Hindlimb muscle (tissue), 1 donor: Measurements from ENCODE around the gene CTBP2. TPM values are rescaled to one million over a fixed set of nuclear protein-coding genes. Genes with fewer than 3 reads are reported as not detected.
A peak's percentile ranks its signal among the peaks of the same experiment; 100 is the strongest.

Source experiments
- DNase-seq: peaks from one replicate; pipeline ENCODE4 v3.0.0-alpha.2; 2013
- polyA plus RNA-seq: library from polyadenylated mRNA; unstranded; fragments of 120-200 nt; gene quantifications from one replicate; pipeline ENCODE4 v1.2.1, GENCODE V29; 2013; ENCODE audit not compliant: insufficient read length

Gene CTBP2
- polyA plus RNA-seq, 1 donor, result 41.4 TPM

GRCh38 chr10:125105706-125106255, 54.6 kb downstream of the CTBP2 start:
- no peak for DNase-seq

DNA sequence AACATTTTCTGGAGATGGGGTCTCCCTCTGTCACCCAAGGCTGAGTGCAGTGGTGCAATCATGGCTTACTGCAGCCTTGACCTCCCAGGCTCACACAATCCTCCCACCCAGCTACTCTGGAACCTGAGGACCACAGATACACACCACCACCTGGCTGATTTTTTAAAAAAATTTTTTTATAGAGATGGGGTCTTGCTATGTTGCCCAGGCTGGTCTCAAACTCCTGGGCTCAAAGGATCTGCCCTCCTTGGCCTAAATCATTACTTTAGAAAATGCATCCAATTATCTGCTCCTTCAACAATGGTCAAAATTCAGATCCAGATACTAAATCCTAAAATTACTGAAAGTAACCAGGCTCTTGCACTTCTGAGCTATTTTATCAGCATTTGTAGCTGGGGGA, 55.2 kb downstream of the CTBP2 start:
- DNase-seq, result no peak

- no peak for DNase-seq
Observed at GRCh38 chr10:125104559-125104958, 55.8 kb downstream of the CTBP2 start.

DNA sequence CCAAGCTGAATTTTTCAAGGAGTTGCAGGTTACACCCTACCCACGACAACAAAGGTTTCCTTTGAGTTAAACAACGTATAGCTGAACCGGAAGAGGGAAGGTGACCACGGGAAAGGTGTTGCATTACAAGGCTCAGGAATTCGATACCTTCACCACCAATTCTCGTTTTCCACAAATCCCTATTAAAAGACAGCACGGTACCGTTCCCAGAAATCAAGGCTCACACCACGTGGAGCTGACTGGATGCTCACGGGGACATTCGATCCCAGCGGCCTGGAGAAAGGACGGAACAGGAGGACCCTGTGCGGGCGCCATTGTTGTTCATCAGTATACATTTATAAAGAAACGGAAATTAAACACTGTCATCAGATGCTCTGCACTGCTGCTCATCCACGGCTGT, 56.4 kb downstream of the CTBP2 start:
- no peak for DNase-seq

GRCh38 chr10:125103466-125103865, 56.9 kb downstream of the CTBP2 start:
- DNase-seq, result no peak

DNA sequence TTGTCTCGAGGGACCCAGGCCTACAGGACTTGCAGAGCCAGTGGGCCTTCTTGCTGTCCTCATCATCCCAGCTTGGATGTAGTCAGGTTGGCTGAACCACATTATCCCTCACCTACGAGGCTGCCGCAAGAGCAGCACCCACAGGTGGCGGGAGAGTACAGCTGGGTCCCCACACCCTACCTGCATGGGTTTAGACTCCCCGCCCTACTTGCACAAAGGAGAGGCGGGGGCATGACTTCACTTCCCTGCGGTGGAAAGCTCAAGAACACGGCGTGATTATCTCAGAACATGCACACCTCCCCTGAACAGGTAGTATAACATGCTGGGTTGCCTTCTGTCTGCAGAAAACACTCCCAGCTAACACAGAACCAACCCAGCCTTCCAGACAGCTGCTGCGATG, 57.5 kb downstream of the CTBP2 start:
- DNase-seq, result no peak

DNA sequence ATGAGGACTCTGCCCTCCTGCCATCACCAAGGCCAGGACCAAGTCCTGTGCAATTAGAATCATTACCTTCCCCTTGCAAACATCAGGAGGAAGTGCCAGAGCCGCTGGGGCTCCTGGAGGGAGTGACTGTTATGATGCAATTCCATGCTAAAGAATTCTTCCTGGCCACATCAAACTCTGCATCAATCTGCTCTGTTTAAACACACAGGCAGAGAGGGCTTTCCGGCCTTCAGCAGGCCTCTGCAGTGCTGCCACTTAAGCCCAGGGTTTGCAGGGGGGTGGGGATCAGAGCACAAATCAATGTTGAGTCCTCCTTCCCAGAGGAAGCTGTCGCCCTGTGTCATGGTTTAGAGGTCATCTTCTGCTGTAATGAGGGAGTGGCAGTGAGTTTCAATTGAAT, 58.1 kb downstream of the CTBP2 start:
- no peak for DNase-seq

DNA sequence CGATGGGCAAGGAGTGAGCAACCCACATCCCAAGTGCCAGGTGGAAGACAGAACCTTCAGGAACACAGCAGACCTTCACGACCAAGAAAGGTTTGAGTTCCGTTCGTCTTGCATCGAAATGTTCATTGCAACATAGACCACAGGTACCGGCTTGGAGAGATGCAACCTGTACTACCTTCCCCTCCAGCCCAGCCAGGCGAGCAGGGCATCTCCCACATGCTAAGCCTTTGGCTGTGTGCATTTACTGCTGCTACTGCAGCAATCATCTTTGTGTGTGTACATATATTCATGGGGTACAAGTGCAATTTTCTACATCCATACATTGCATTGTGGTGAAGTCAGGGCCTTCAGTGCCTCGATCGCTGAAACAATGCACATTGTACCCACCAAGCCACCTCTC, 58.8 kb downstream of the CTBP2 start:
- no peak for DNase-seq

DNA sequence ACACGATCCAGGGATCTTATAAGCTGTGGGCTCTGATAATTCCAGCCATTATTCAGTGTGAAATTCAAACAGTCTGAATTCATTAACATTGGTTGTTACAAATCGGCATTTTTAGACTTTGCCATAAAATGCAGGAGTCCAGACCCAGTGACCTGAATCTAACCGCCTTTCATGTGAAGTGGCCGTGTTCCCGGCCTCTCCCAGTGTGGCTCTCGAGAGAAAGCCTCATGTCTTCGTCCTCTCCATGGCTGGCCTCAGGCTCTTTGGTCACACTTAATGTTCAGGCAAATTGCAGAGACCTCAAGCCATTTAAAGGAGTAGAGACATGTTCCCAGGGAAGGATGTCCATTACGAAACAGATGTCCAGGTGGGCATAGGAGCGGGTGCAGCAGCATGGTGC, 59.3 kb downstream of the CTBP2 start:
- no peak for DNase-seq

GRCh38 chr10:125097409-125098070, 62.8 kb downstream of the CTBP2 start:
- DNase-seq, result no peak

DNA sequence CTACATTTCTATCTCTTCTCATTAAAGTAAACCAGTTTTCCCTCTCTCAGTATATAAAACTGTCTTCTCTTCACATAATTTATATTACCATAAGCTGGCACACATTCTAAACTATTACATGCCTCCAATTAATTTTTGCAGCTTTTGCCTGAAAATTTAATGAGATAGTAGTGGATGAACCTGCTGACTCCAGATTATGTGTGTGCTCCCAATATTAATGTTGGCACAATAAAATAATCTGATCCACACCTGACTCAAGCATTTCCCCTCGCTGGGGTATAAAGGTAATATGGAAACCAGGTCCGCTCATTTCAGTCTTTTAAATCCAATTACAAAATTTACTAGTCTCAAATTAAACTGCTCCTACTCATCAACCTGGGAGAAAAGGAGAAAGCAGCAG, 63.4 kb downstream of the CTBP2 start:
- DNase-seq, result no peak

GRCh38 chr10:125096371-125096770, 64.0 kb downstream of the CTBP2 start:
- no peak for DNase-seq

DNA sequence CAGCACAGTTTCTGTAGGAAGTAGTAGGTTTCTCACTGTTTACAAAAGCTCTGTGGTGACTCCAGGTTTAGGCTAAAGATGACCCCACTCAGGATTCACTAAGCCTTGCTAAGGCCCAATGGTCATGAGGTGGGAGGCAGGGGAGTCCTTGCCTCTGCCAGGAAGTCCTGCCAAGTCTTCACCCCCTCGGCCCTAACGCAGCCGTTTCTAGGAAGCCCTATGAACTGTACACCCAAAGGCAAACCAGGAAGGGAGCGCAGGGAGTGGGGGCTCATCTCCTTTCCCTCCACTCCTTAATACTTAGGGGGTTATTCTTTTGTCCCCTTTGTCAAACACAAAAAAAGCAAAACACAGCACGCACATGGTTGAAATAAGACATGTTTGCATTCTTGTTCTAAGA, 64.6 kb downstream of the CTBP2 start:
- no peak for DNase-seq

DNA sequence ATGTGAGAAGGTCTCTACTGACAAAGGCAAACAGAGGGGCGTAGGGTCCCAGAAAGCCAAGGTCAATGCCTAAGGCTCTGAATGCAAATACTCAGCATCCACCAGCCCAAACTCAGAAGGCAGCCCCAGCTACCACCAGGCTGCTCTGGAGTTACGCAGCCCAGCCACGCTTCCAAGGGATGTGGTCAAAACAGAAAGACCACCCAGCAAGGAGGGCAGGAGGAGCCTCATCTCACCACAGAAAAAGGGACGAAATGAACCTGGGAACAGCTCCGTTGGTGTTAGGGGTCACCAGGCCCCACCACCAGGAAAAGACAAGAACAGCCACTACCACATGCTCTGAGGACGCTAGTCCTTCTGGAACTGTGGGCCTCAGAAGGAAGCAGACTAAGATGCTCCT, 65.1 kb downstream of the CTBP2 start:
- DNase-seq, result no peak

DNA sequence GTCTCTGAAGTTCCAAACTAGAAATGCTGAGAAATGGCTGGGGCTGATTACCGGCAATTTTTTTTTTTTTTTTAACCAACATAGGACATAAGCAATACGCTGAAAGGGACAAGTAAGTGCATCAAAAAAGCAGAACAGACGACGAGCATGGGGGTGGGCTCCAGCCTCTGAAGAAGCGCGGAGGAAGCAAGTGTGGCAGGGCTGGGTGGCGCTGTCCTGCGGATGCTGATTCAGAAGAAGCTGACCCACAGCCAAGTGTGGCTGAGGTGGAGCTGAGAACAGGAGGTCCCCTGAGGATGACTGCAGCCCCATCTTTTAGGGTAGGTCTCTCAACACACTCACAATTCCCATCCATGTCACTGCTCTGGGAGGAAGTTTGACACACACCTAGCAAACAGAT, 65.6 kb downstream of the CTBP2 start:
- DNase-seq, result no peak

DNA sequence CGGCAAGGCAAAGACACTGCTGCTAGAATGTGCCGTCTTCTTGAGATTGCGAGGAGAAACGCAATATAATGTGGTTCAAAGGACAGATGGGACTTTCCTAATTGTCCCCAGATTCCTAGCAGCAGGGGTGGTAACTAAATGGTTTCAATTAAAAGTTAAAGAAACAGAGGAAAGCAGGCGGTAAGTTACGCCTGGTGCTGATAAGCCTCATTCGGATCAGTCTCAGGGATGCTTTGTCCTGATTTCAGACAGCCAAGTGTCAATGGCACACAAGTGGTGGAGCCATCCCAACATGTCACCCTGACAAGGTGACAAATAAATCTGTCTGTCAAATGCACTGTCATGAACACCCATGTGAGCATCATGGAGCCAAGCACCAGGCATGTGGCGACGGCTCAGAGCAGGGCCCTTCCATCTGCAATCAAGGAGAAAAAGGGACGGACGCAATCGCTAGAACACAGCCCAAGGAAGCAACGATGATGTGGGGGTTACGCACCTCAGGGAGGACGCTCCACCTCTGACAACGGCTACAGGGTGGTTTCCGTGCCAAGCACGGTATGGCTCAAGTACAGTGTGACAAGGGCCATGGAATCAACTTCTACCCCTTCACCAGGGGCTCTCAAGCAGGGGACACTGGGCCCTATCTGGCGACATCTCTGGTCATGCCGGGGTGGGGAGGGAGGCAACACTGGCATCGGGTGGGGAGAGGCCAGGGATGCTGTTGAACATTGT, 66.2 kb downstream of the CTBP2 start:
- DNase-seq, result no peak

DNA sequence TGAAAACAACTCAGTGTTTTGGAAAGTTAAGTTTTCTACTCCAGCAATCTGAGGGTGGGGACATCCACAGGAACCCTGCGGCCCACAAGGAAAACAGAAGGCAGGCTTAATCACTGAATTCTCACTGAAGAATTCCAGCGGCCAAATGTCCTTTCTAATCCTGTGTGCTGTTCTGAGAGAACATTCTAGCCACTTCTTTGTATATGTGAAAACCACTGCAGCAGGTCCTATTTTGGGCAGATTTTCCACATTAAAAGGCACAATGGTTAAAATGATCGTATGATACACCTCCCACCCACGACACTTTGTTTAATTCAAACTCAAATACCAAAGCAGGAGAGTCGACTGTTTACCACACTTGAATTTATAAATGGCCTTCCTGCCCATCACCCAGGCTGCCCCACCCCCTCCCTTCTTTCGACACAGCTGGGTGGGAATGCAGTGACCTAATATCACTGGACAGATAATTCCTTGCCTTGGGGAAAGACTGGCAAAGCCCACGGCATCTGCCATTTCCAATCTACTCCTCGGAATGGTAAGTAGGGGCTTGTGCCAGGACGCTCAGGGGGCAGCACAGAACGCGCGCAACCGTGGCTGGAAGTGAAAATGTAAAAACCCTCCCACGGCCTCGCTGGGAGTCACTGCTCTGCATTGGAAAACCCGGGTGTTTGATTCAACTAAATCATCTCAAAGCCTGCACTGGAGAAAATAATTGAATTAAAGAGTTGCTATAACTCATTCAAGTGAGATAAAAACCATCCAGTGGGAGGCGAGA, 67.0 kb downstream of the CTBP2 start:
- no peak for DNase-seq

DNA sequence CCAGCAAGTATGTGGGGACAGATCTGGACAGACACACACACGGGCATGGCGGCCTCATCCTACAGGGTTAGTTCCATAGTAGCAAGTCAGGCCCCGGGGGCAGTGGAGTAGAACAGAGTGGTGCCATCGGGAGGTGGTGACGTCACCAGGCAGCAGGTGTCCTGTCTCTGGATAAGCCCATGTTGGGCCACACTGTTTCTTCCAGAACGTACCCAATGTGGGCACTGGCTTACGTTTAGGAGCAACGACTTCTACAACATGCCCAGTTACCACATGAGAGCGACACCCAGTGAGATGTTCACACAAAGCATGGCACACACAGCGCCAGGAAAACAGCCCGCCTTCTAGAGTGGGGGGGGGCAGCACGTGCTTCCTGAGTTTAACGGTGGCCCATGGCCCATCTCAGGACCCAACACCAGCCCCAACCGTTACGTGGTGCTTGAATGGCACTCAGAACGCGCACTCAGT, 67.8 kb downstream of the CTBP2 start:
- no peak for DNase-seq

DNA sequence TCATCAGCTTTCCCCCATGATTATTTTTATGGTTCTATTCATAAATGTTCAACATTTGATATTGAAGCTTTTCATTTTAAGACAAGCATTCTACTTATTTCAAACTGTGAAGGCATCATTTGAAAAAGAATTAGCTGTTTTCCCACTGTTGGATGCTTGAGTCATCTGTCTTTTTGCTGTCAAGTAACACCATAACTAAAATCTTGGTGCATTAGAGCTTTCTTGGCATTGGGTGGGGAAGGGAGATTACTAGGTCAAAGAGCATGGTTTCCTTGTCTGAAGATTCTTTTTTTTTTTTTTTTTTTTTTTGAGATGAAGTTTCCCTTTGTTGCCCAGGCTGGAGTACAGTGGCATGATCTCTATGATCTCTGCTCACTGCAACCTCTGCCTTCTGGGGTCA, 68.5 kb downstream of the CTBP2 start:
- no peak for DNase-seq

GRCh38 chr10:125089469-125089868, 70.9 kb downstream of the CTBP2 start:
- no peak for DNase-seq

GRCh38 chr10:125087897-125088215, 72.5 kb downstream of the CTBP2 start:
- no peak for DNase-seq

GRCh38 chr10:125087191-125087896, 73.0 kb downstream of the CTBP2 start:
- no peak for DNase-seq

DNA sequence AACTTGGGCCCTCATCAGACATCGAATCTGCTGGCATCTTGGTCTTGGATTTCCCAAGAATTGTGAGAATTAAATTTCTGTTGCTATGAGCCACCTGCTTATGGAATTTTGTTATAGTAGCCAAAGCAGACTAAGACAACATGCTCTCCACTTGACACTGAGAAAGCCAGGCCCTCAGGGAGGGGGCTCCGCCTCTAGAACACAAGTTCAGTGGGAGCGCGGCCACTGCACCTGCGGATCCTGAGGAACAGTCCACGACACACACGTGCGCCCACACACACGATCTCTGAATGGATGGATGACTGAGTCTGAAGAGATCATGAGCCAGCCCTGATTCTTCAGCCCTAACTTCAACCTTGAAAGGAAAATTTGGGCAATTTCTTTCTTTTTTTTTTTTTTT, 73.7 kb downstream of the CTBP2 start:
- peak; percentile 67 for DNase-seq
